HepG2 (cell line): ENCODE data around the gene TADA2A. TPM values are rescaled to one million over a fixed set of nuclear protein-coding genes. Genes with fewer than 3 reads are reported as not detected.

Source experiments
- ATAC-seq: fragments of 200-7000 bp; cut with Tn5 transposase; 3 replicates; pipeline ENCODE4 v1.9.1; 2020; ENCODE audit warnings: mild to moderate bottlenecking, moderate library complexity
- BruUV-seq: library from RNA; stranded (reverse); fragments of 400-500 nt; replicated peaks from 2 replicates; lab custom pipeline; 2021; lab: Mats Ljungman, UMichigan
- CTCF ChIA-PET: fragments of 300-600 bp; formaldehyde crosslinking; extraction: SDS; loops from one replicate; lab custom pipeline; 2021; ENCODE audit warnings: low total read pairs, inconsistent platforms, low intra/inter-chr PET ratio; lab: Yijun Ruan, JAX
- POLR2A ChIA-PET: fragments of 350-600 bp; sonication (Branson Sonifier 250); formaldehyde crosslinking; loops from one replicate; lab custom pipeline; 2020; ENCODE audit warnings: antibody characterized with exemption, inconsistent platforms; lab: Yijun Ruan, JAX
- DNase-seq: peaks from one replicate; pipeline ENCODE4 v3.0.0-alpha.2; 2015; ENCODE audit warnings: low spot score
- FAIRE-seq: peaks from 3 replicates; lab custom pipeline; 2011; peaks lifted over from hg19 to GRCh38; lab: Jason Lieb, UNC
- H2AFZ ChIP-seq: one replicate; pipeline ENCODE4 v1.6.1; 2011; ENCODE audit warnings: low read length, inconsistent platforms
- H3K27ac ChIP-seq: fragments of 300-600 bp; 3 replicates; pipeline ENCODE4 v1.8.0; 2011; ENCODE audit warnings: mixed run types, mild to moderate bottlenecking, mixed read lengths, low read length, inconsistent platforms; ENCODE audit not compliant: insufficient read depth; ENCODE audit errors: extremely low read length
- H3K27me3 ChIP-seq, 2 experiments: fragments of 200-600 bp in 1 of 2; 2 replicates in 1 of 2; 3 replicates in 1 of 2; pipeline versions ENCODE4 v1.6.0 to v1.8.0; 2011; ENCODE audit warnings: low read length in 2 of 2, mild to moderate bottlenecking in 2 of 2, moderate library complexity in 2 of 2, inconsistent platforms in 1 of 2; ENCODE audit not compliant: insufficient read depth in 2 of 2, control insufficient read depth in 1 of 2
- H3K36me3 ChIP-seq, 2 experiments: fragments of 200-600 bp in 1 of 2; replicated peaks in 1 of 2; 2 replicates in 1 of 2; 3 replicates in 1 of 2; pipeline versions ENCODE4 v1.5.1 to v1.8.0; 2011; ENCODE audit warnings: low read length in 2 of 2, inconsistent platforms in 1 of 2; ENCODE audit not compliant: insufficient read depth in 2 of 2, control insufficient read depth in 1 of 2
- H3K4me1 ChIP-seq: 2 replicates; pipeline ENCODE4 v1.5.1; 2012; ENCODE audit warnings: low read length, inconsistent platforms; ENCODE audit not compliant: insufficient read depth
- H3K4me2 ChIP-seq: 2 replicates; pipeline ENCODE4 v1.6.0; 2011; ENCODE audit warnings: low read depth, low read length, inconsistent platforms
- H3K4me3 ChIP-seq, 3 experiments: fragments of 200-600 bp in 1 of 3; sonication (generic), shearing (Covaris generic) in 1 of 3; replicated peaks in 1 of 3; 2 replicates each; pipeline ENCODE4 v1.5.1; 2011 to 2016; ENCODE audit warnings: low read length in 3 of 3, inconsistent platforms in 2 of 3, low read depth in 2 of 3, mild to moderate bottlenecking in 2 of 3, control low read depth in 1 of 3, mixed read lengths in 1 of 3; ENCODE audit not compliant: insufficient read depth in 1 of 3
- H3K79me2 ChIP-seq: one replicate; pipeline ENCODE4 v1.6.1; 2011; ENCODE audit warnings: low read length, inconsistent platforms; ENCODE audit not compliant: insufficient read depth
- H3K9ac ChIP-seq: 2 replicates; pipeline ENCODE4 v1.6.0; 2011; ENCODE audit warnings: mild to moderate bottlenecking, low read depth, low read length, inconsistent platforms; ENCODE audit not compliant: insufficient read depth
- H3K9me3 ChIP-seq: 2 replicates; pipeline ENCODE4 v1.5.1; 2012; ENCODE audit warnings: mild to moderate bottlenecking, low read length
- H4K20me1 ChIP-seq: 2 replicates; pipeline ENCODE4 v1.6.0; 2011; ENCODE audit warnings: inconsistent platforms, mild to moderate bottlenecking, low read length, moderate library complexity; ENCODE audit not compliant: insufficient read depth
- PAF1 ChIP-seq: IDR thresholded peaks from 2 replicates; pipeline ENCODE4 v1.6.1; 2016; ENCODE audit warnings: missing genetic modification reagents, missing compliant biosample characterization
- PRPF4 ChIP-seq: fragments of 200-400 bp; formaldehyde crosslinking; IDR thresholded peaks from 2 replicates; pipeline ENCODE4 v1.6.1; 2016; ENCODE audit warnings: low read length, low read depth; ENCODE audit not compliant: poor library complexity, severe bottlenecking
- TBL1XR1 ChIP-seq: fragments of 150-350 bp; IDR thresholded peaks from 2 replicates; pipeline ENCODE4 v1.6.1; 2014; ENCODE audit warnings: borderline replicate concordance, low read length; ENCODE audit not compliant: partially characterized antibody
- TBX3 ChIP-seq: fragments of 450-650 bp; IDR thresholded peaks from 2 replicates; pipeline ENCODE4 v1.6.1; 2017; ENCODE audit warnings: antibody characterized with exemption, mild to moderate bottlenecking, inconsistent platforms, borderline replicate concordance
- ZBTB38 ChIP-seq: sonication (generic); formaldehyde crosslinking; IDR thresholded peaks from 2 replicates; pipeline ENCODE4 v1.5.1; 2020; ENCODE audit warnings: mild to moderate bottlenecking, missing genetic modification reagents
- ZFY ChIP-seq: sonication (generic); formaldehyde crosslinking; IDR thresholded peaks from 2 replicates; pipeline ENCODE4 v1.4.0; 2020; ENCODE audit warnings: missing genetic modification reagents
- ZMYM2 ChIP-seq: sonication (generic); formaldehyde crosslinking; IDR thresholded peaks from 2 replicates; pipeline ENCODE4 v1.8.0; 2022; ENCODE audit warnings: mild to moderate bottlenecking, missing genetic modification reagents
- ZNF12 ChIP-seq: sonication (generic); formaldehyde crosslinking; IDR thresholded peaks from 2 replicates; pipeline ENCODE4 v1.5.0; 2020; ENCODE audit warnings: missing genetic modification reagents
- ZNF225 ChIP-seq: sonication (generic); formaldehyde crosslinking; IDR thresholded peaks from 2 replicates; pipeline ENCODE4 v1.4.0; 2020; ENCODE audit warnings: mild to moderate bottlenecking, missing genetic modification reagents
- ZNF274 ChIP-seq: sonication (generic); formaldehyde crosslinking; IDR thresholded peaks from 2 replicates; pipeline ENCODE4 v1.5.1; 2020; ENCODE audit warnings: mild to moderate bottlenecking, missing genetic modification reagents
- WGBS: methylation state at CpG from one replicate; pipeline ENCODE4 v1.1.6; 2017; ENCODE audit warnings: low lambda C conversion rate; 5-methylcytosine and 5-hydroxymethylcytosine counted together
- in situ Hi-C: cut with HindIII; loops from 2 replicates; pipeline ENCODE4 v1.10.0; 2017; ENCODE audit warnings: low pct_unique_long_range_greater_than_20kb; ENCODE audit not compliant: extremely low pct_ligation_motif_present
- intact Hi-C: fragments of 100-400 bp; cut with micrococcal nuclease; formaldehyde crosslinking; loops from one replicate; pipeline ENCODE4 v1.10.0; 2022; ENCODE audit not compliant: unreplicated experiment
- polyA plus RNA-seq, 8 experiments: library from polyadenylated mRNA; depleted of rRNA in 3 of 8; stranded (reverse) in 7 of 8; unstranded in 1 of 8; fragments of >200 nt; fragmentation: Illumina TruSeq in 4 of 8; extraction: Trizol in 4 of 8; gene quantifications; 2 replicates each; pipeline versions ENCODE4 v1.2.1 to v1.2.3, GENCODE V29; 2011 to 2016; ENCODE audit warnings: low read depth in 4 of 8, missing spikeins in 1 of 8, mixed read lengths in 1 of 8; ENCODE audit not compliant: insufficient read depth in 1 of 8
- total RNA-seq, 5 experiments: library from RNA; depleted of rRNA; stranded (reverse); fragments of >200 nt; fragmentation: Illumina TruSeq; extraction: Trizol; gene quantifications; 2 replicates each; pipeline ENCODE4 v1.2.3, GENCODE V29; 2016; ENCODE audit warnings: low read depth in 1 of 5

The TADA2A gene
- total and polyA plus RNA-seq, 2 of the 13 experiments (the other 11 are each of a cell fraction or from before 2014, with no cell fraction given): 8.0 to 14.0 TPM

DNA sequence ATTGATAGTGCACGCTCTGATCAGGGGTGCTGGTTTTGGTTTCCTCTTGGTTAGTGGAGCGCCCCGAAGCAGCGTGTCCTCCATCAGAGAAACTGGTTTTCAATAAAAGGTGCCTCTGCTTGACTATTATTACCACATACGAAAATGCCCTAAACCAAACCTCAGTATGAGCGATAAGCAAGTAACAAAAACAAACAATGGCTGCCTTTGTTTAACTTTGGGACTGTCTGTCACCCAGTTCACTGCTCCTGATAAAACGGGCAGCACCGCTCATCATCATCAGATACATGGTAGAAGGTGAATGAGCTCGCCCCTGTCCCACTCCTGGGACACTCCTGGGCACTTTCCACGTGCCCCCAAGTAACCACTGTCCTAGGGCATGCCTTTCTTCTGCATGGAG lies 107.0 kb downstream of the TADA2A start:
- no peak overlapping the region for H3K4me3 ChIP-seq
- TF ChIP-seq ZBTB38 (CRISPR knock-in tag) (peak; percentile 38; the same call in 1 of the 2 replicates), PAF1 (CRISPR knock-in tag) (no peak)
- H3K27me3 ChIP-seq: no peaks in the 10 kb centered on the region
- in situ Hi-C loops (no loop called here), intact Hi-C loops (no loop called here)
- DNase-seq (no peak), ATAC-seq (no peak), FAIRE-seq (no peak)
- no peak overlapping the region for H2AFZ ChIP-seq
- peaks cover 18% of the 10 kb centered on the region for H3K79me2 ChIP-seq
- ChIA-PET POLR2A (no interaction called here), CTCF (no interaction called here)
- H3K4me2 ChIP-seq: no peak overlapping the region
- H3K9ac ChIP-seq: no peak overlapping the region
- H3K9me3 ChIP-seq: no peaks in the 10 kb centered on the region
- H3K36me3 ChIP-seq: peaks cover 8 to 52% of the 10 kb centered on the region in 2 experiments; a peak in 4 of 5 replicates
- no TSS peak for BruUV-seq
- peaks cover 10% of the 10 kb centered on the region for H3K4me1 ChIP-seq
- WGBS: 97% methylated on average over 10 of the region's 10 CpGs
- 0 out of 2 replicates have a peak, but pooled peaks cover 6% of the 10 kb centered on the region for H4K20me1 ChIP-seq
- no peak overlapping the region for H3K27ac ChIP-seq

GRCh38 chr17:37516127-37516571 lies 109.5 kb downstream of the TADA2A start:
- DNase-seq (no peak), ATAC-seq (no peak), FAIRE-seq (no peak)
- Histone ChIP-seq H3K36me3 (peaks cover 9 to 60% of the 10 kb centered on the region in 2 experiments; a peak in 4 of 5 replicates), H2AFZ (no peak overlapping the region), H3K9ac (no peak overlapping the region), H3K27me3 (no peaks in the 10 kb centered on the region), H3K79me2 (peaks cover 1% of the 10 kb centered on the region), H3K4me1 (peaks cover 10% of the 10 kb centered on the region), H3K9me3 (no peaks in the 10 kb centered on the region), H4K20me1 (0 out of 2 replicates have a peak, but pooled peaks cover 3% of the 10 kb centered on the region), H3K27ac (no peak overlapping the region), H3K4me2 (no peak overlapping the region), H3K4me3 (no peak overlapping the region)
- ChIA-PET POLR2A (interaction anchor here (2.2 kb wide), 1 partner anchor 14 kb away, joined by 7 read pairs; no protein-coding TSS in a partner anchor), CTCF (no interaction called here)
- TF ChIP-seq ZNF12 (CRISPR knock-in tag): no peak
- TF ChIP-seq TBL1XR1: no peak
- TF ChIP-seq ZNF225 (CRISPR knock-in tag): no peak
- no peak for TF ChIP-seq ZMYM2
- TF ChIP-seq ZFY (CRISPR knock-in tag): no peak
- no peak for TF ChIP-seq TBX3
- no peak for TF ChIP-seq PRPF4
- no peak for TF ChIP-seq ZNF274 (CRISPR knock-in tag)
- BruUV-seq: no TSS peak
- intact Hi-C loops (no loop called here), in situ Hi-C loops (no loop called here)
- 93% methylated on average over 6 of the region's 6 CpGs for WGBS
